Mammary epithelial cell (primary cell): ENCODE data around the gene ABO.

ENCODE experiments used
- EZH2 ChIP-seq: IDR thresholded peaks from 2 replicates; pipeline ENCODE4 v1.6.1; 2012; ENCODE audit warnings: low read length, inconsistent platforms, borderline replicate concordance
- TF ChIP-seq, protein P1 (sequence below), 2 donors: IDR thresholded peaks in 1 of 2; conservative IDR thresholded peaks in 1 of 2; 2 replicates each; pipeline ENCODE4 v1.5.1; 2011 to 2012; ENCODE audit warnings: inconsistent platforms in 2 of 2, low read length in 2 of 2, mild to moderate bottlenecking in 2 of 2, control low read depth in 1 of 2, low read depth in 1 of 2; ENCODE audit not compliant: insufficient read depth in 1 of 2; ENCODE audit errors: extremely low read depth in 1 of 2

DNA sequence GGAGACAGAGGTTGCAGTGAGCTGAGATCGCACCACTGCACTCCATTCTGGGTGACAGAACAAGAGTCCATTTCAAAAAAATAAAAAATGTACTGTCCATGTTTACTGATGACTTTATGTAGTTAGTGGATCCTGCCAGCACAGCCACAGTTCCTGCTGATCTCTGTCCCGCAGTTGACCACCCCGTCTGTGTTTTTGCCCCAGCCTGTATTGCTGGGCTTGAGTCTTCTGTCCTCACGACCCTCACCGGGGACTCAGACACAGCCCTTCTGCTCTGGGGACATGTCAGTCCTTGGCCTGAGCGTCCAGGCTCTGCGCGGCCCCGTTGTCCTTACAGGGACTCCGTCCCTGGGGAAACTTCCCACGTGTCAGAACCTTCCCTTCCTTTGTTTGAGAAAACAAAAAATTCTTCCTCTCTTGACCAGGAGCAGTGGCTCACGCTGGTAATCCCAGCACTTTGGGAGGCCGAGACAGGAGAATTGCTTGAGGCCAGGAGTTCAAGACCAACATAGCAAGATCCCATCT lies 46.5 kb upstream of the ABO start:
- TF ChIP-seq, protein P1, sequence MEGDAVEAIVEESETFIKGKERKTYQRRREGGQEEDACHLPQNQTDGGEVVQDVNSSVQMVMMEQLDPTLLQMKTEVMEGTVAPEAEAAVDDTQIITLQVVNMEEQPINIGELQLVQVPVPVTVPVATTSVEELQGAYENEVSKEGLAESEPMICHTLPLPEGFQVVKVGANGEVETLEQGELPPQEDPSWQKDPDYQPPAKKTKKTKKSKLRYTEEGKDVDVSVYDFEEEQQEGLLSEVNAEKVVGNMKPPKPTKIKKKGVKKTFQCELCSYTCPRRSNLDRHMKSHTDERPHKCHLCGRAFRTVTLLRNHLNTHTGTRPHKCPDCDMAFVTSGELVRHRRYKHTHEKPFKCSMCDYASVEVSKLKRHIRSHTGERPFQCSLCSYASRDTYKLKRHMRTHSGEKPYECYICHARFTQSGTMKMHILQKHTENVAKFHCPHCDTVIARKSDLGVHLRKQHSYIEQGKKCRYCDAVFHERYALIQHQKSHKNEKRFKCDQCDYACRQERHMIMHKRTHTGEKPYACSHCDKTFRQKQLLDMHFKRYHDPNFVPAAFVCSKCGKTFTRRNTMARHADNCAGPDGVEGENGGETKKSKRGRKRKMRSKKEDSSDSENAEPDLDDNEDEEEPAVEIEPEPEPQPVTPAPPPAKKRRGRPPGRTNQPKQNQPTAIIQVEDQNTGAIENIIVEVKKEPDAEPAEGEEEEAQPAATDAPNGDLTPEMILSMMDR (conservative IDR thresholded peaks at IDR 0.05 in 1 of 2, IDR thresholded peaks at IDR 0.05 in 1 of 2; ENCODE audit: extremely low read depth in 1 of 2, insufficient read depth in 1 of 2, low read depth in 1 of 2, low read length in 2 of 2) = no peak
- TF ChIP-seq EZH2 = no peak
